Fibroblast of skin of left biceps (primary cell): Measurements from ENCODE around the gene TESPA1.
"Not testable (repeated sequence)": the region's sequence is repeated elsewhere in the genome, so short reads cannot be mapped to it uniquely, and the experiment has no call there.

Experiments
- DNase-seq, 2 experiments: peaks; one replicate each; pipeline ENCODE4 v3.0.0-alpha.2; 2013; ENCODE audit warnings: low read depth in 2 of 2

Gene TESPA1

GRCh38 chr12:54986773-54987172 lies 2.2 kb upstream of the TESPA1 start:
- DNase-seq, result not testable (repeated sequence)

- DNase-seq, result no peak
These were observed 943 bp downstream of the TESPA1 start for GRCh38 chr12:54983536-54984101.

GRCh38 chr12:54981796-54982195 lies 2.8 kb downstream of the TESPA1 start:
- no peak for DNase-seq

- DNase-seq, result no peak
These were observed 4.2 kb downstream of the TESPA1 start for GRCh38 chr12:54980341-54980740.

GRCh38 chr12:54977857-54978256 lies 6.7 kb downstream of the TESPA1 start:
- no peak for DNase-seq

- DNase-seq, result no peak
These were observed 7.4 kb downstream of the TESPA1 start for GRCh38 chr12:54977155-54977554.

GRCh38 chr12:54975875-54976274 lies 8.7 kb downstream of the TESPA1 start:
- DNase-seq, result no peak

GRCh38 chr12:54975272-54975671 lies 9.3 kb downstream of the TESPA1 start:
- no peak for DNase-seq

GRCh38 chr12:54974279-54974678 lies 10.3 kb downstream of the TESPA1 start:
- DNase-seq, result no peak

GRCh38 chr12:54973556-54973955 lies 11.0 kb downstream of the TESPA1 start:
- DNase-seq, result no peak

- no peak for DNase-seq
These were observed 13.8 kb downstream of the TESPA1 start for GRCh38 chr12:54970741-54971140.

GRCh38 chr12:54968181-54968730 lies 16.3 kb downstream of the TESPA1 start:
- DNase-seq, result no peak

- no peak for DNase-seq
These were observed 17.1 kb downstream of the TESPA1 start for GRCh38 chr12:54967461-54967860.

GRCh38 chr12:54961190-54961589 lies 23.4 kb downstream of the TESPA1 start:
- no peak for DNase-seq

GRCh38 chr12:54959291-54960018 lies 25.1 kb downstream of the TESPA1 start:
- DNase-seq, result no peak

GRCh38 chr12:54958048-54958658 lies 26.4 kb downstream of the TESPA1 start:
- peak; percentile 21 to 31 for DNase-seq

GRCh38 chr12:54956818-54957641 lies 27.5 kb downstream of the TESPA1 start:
- no peak for DNase-seq

- DNase-seq, result no peak
These were observed 28.2 kb downstream of the TESPA1 start for GRCh38 chr12:54956322-54956721.

- no peak for DNase-seq
These were observed 29.8 kb downstream of the TESPA1 start for GRCh38 chr12:54954801-54955200.

- DNase-seq, result no peak
These were observed 30.3 kb downstream of the TESPA1 start for GRCh38 chr12:54954228-54954627.

- no peak for DNase-seq
These were observed 34.4 kb downstream of the TESPA1 start for GRCh38 chr12:54950071-54950727.
